ENCODE results near the gene SPIRE1.

DNA sequence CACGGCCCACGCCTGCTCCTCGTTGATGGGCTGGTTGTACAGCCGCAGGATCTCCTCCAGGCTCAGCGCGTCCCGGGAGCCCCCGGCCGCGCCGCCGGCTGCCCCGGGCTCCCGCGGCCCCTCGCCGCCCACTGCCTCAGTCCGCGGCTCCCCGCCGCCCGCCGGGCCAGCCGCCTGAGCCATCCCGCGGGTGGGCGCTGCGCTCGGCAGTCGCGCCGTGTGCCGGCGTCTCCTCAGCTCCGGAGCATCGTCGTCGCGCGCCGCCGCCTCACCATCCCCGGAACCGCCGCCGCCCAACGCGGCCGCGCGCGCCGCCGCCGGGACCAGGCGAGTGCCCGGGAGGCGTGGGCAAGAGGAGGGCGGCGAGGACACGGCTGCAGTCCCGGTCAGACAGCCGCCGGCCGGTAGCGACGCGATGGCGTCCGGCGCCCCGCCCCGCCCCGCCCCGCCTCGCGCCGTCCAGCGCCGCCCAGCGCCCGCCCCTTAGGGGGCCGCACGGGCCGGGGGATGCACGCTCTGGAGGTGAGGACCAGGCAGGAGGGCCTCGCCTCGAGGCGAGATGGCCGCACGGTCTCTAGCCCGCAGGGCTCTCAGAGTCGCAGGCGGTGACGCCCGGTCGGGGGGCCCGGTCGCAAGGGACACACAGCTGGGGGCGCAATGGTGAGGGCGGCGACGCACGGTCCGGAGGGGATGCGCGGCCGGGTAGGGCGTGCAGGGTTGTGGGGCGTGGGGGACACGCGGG is at the start of gene SPIRE1:
- TF ChIP-seq, protein P1, sequence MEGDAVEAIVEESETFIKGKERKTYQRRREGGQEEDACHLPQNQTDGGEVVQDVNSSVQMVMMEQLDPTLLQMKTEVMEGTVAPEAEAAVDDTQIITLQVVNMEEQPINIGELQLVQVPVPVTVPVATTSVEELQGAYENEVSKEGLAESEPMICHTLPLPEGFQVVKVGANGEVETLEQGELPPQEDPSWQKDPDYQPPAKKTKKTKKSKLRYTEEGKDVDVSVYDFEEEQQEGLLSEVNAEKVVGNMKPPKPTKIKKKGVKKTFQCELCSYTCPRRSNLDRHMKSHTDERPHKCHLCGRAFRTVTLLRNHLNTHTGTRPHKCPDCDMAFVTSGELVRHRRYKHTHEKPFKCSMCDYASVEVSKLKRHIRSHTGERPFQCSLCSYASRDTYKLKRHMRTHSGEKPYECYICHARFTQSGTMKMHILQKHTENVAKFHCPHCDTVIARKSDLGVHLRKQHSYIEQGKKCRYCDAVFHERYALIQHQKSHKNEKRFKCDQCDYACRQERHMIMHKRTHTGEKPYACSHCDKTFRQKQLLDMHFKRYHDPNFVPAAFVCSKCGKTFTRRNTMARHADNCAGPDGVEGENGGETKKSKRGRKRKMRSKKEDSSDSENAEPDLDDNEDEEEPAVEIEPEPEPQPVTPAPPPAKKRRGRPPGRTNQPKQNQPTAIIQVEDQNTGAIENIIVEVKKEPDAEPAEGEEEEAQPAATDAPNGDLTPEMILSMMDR (IDR thresholded peaks at IDR 0.05; ENCODE audit: poor library complexity, severe bottlenecking) = no peak
- TF ChIP-seq, protein P2, sequence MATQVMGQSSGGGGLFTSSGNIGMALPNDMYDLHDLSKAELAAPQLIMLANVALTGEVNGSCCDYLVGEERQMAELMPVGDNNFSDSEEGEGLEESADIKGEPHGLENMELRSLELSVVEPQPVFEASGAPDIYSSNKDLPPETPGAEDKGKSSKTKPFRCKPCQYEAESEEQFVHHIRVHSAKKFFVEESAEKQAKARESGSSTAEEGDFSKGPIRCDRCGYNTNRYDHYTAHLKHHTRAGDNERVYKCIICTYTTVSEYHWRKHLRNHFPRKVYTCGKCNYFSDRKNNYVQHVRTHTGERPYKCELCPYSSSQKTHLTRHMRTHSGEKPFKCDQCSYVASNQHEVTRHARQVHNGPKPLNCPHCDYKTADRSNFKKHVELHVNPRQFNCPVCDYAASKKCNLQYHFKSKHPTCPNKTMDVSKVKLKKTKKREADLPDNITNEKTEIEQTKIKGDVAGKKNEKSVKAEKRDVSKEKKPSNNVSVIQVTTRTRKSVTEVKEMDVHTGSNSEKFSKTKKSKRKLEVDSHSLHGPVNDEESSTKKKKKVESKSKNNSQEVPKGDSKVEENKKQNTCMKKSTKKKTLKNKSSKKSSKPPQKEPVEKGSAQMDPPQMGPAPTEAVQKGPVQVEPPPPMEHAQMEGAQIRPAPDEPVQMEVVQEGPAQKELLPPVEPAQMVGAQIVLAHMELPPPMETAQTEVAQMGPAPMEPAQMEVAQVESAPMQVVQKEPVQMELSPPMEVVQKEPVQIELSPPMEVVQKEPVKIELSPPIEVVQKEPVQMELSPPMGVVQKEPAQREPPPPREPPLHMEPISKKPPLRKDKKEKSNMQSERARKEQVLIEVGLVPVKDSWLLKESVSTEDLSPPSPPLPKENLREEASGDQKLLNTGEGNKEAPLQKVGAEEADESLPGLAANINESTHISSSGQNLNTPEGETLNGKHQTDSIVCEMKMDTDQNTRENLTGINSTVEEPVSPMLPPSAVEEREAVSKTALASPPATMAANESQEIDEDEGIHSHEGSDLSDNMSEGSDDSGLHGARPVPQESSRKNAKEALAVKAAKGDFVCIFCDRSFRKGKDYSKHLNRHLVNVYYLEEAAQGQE (IDR thresholded peaks at IDR 0.05; ENCODE audit: borderline replicate concordance) = peak; percentile 10
- TF ChIP-seq EP300 (conservative IDR thresholded peaks at IDR 0.05; ENCODE audit: poor library complexity, severe bottlenecking) (no peak), TAF1 (IDR thresholded peaks at IDR 0.05; ENCODE audit: low read depth) (peak; percentile 0), SMC3 (conservative IDR thresholded peaks at IDR 0.05; ENCODE audit: poor library complexity) (no peak), EZH2 (IDR thresholded peaks at IDR 0.05; ENCODE audit: borderline replicate concordance, insufficient read depth, low read length, poor library complexity, severe bottlenecking) (no peak), POLR2AphosphoS5 (IDR thresholded peaks at IDR 0.05) (no peak), RAD21 (conservative IDR thresholded peaks at IDR 0.05) (no peak)

Measured in neural cell (in vitro differentiated cells).